Brain pericyte (primary cell): ENCODE measurements around the gene PRTFDC1.
"Not testable (repeated sequence)": the region's sequence is repeated elsewhere in the genome, so short reads cannot be mapped to it uniquely, and the experiment has no call there.

Source experiments
- DNase-seq: peaks from one replicate; pipeline ENCODE4 v3.0.0-alpha.2; 2012; ENCODE audit warnings: low read depth, low spot score

PRTFDC1 gene

GRCh38 chr10:24952143-24952706 lies at the start of gene PRTFDC1:
Gene PRTFDC1 (minus strand): TSS chr10:24952606. CDS start chr10:24952575, 31 bp downstream.
- DNase-seq = no peak

DNA sequence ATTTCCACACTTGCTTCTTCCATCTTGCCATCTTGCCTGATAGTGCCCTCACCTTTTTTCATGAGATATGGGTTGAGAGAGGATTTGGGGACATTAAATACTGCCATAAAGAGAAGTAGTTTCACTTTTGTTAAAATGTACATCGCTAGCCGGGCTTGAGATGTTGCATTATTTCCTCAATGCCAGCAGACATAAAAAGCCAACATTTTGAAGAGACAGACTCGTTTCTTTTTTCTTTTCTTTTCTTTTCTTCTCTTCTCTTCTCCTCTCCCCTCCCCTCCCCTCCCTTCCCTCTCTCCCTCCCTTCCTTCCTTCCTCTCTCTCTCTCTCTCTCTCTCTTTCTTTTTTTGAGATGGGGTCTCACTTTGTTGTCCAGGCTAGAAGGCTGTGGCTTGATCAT lies 45.6 kb upstream of the PRTFDC1 start:
- DNase-seq = no peak

- no peak for DNase-seq
Observed at GRCh38 chr10:24995072-24995471, 42.7 kb upstream of the PRTFDC1 start.

DNA sequence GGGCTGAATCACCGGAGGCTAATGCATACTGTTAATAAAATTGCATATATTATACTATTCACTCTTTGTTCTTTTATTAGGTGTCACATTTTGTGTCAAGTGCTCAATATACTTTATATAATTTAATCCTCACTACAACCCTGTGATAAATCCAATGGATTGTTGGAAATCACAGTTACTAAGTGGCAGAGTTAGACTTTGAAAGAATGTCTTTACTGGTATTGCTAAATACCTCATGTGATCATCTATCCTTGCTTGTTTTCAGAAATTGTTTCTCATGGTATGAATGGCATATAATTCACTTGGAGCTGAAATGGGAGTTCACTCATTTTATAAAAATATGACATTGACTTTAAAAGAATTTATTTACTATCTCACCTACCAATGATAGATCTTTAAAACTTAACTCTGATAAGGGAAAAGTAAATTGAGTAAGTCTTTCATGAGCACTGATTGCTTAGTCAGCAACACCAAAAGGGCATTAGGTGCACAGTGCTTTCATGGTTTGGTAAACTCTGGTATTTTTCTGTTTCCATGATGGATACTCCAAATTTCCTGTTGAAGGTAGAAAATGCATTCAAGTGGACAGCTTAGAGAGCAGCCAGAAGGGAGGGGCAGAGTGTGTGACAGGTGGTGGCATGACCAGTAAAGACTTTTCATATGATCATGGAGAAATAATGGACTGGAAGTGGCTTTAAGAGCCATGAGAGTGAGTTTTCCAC lies 41.0 kb upstream of the PRTFDC1 start:
- no peak for DNase-seq

GRCh38 chr10:24992512-24993133 lies 40.2 kb upstream of the PRTFDC1 start:
- no peak for DNase-seq

- DNase-seq = no peak
Observed at GRCh38 chr10:24991298-24991697, 38.9 kb upstream of the PRTFDC1 start.

DNA sequence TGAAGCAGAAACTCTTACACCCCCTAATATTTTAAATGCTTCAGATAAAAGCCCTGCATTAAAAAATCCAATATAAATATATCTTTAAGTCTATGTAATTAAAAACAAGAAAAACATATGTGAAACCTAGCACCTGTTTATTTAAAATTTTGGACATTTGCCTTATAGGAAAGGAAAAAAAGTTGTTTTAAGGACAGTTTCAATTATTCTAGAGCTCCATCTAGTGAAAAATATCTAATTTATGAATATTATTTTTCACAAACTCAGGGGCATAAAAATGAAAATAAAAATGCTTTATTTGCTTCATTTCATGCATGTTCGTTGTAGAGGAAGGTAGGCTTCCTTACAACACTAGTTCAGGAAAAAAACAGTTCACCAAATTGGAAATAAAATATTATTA lies 37.5 kb upstream of the PRTFDC1 start:
- no peak for DNase-seq

GRCh38 chr10:24988831-24989640 lies 36.6 kb upstream of the PRTFDC1 start:
- DNase-seq = no peak

DNA sequence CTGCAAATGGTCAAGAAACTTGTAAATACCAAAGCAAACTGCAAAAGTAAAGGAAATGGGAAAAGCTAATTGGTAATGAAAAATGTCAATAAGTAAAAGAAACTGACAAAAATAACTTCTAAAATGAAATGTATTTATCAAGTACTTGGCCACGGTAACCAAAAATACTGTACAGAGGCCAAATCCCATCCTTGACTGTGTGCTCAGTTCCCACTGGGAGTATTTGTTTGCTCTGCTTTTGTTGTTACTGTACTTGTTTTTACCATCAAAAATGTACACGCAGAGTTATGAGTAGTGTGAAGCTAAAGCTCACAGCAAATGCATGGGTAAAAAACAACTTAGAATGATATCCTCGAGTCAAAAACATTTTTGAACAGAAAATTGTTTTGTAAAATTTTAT lies 32.5 kb upstream of the PRTFDC1 start:
- no peak for DNase-seq

DNA sequence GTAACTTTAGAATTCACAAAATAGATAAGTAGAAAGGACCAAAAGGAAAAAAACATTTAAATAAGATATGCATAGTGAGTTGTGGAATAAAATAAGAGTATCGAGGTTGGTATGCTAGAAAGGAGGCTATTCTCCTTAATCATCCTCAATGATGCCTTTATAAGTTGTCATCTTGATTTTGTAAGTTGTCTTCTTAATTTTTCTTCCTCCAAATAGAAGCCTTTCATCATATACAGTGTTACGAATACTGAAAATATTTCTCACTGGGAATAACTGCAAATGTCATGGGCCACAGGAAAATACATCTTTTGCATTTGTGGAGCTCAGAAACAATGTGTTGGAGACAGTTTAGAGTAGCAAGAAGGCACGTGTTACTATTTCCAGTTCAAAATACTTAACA lies 31.5 kb upstream of the PRTFDC1 start:
- DNase-seq = no peak

DNA sequence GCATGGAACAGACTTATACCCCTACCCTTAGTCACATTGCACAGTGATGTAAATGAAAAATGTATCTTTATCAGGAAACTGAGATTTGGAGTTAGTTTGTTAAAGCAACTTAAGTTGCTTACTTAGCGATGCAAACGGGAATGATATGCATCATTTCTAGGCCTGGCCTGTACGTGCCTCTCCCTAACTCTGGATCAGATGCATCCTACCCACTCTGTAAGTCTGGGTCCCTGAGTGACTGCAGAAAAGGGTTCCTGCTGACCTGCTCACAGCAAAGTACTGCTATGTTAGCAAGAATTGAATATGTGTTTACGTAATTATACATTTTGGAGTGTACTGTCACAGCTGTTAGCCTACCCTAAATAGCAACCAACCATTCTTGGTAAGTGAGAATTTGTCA lies 30.7 kb upstream of the PRTFDC1 start:
- DNase-seq = no peak

GRCh38 chr10:24982319-24983112 lies 30.1 kb upstream of the PRTFDC1 start:
- DNase-seq = no peak

DNA sequence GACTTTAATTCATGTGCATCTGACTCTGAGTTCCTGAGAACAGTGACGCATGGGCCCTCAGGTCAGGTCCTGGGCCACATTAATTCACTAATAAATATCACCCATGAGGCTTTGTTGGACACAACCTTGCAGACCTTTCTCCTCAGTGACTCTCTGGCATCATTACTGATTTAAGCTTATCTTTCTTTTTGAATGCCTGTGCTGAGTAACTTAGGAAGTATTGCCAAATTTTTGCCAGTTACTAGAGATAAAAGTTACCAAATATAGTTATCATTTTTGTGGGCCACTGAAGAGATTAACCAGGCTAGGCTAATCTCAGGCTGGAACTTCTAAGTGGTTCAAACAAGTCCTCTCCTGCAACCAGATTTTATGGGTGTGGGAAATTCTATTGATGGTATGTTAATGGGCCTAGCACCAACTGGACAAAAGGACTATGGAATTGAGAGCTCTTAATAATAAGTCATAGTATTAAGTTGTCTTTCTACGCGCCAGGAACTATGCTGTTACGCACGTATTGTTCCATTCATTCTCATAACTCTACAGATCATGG lies 28.8 kb upstream of the PRTFDC1 start:
- no peak for DNase-seq

DNA sequence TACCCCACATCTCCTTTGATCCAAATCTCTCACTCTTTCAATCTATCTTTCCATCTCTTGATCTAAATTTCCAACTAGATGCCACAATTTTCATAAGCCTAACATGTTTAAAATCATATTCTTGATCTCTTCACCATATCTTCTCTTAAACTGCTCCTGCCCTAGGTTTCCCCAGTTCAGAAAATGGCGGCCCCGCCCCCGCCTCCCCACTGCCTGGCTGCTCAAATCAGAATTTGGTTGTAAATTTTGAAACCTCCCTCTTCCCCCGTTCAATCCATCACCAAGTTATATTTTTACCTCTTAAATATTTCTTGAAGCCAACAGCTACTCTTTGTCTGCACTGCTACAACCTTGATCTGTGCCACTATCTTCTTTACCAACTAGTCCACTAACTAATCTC lies 27.3 kb upstream of the PRTFDC1 start:
- no peak for DNase-seq

- no peak for DNase-seq
Observed at GRCh38 chr10:24974976-24975375, 22.6 kb upstream of the PRTFDC1 start.

- DNase-seq = no peak
Observed at GRCh38 chr10:24973163-24973562, 20.8 kb upstream of the PRTFDC1 start.

DNA sequence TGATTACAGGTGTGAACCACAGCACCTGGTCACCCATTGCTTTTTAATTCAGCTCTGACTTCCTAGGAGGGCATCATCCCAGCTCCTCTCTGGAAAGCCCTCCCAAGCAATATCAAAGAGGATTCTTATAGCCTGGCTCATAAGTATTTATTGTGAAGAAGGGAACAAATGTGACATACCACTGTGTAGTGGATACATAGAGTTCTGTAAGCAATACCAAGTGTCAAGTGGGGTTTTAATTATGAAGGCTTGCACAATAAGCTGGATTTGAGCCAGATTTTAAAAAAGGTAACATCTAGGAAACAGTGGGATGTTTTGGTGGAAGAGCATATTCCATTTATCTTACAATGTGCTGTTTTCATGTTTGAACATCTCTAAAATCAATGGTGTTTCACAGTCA lies 19.0 kb upstream of the PRTFDC1 start:
- DNase-seq = no peak

DNA sequence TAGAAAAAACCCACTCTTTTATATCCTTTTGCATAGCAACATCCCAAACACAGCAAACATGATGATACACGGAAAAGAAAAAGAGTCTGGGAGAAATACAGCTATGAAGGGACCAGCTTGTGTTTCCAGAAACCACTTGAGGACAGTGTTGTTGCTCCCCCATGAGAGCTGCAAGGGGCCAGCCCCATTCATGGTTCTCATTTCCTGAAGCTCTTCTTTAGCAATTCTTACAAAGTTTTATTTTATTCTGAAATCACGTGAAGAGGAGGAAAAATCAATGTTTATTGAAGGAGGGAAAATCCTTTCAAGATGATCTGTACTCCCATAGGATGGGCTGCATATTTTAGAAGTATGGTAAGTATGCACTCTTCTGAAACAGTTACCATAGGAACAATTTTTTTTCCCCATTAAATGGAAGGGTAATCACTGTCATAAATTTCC lies 17.5 kb upstream of the PRTFDC1 start:
- no peak for DNase-seq

DNA sequence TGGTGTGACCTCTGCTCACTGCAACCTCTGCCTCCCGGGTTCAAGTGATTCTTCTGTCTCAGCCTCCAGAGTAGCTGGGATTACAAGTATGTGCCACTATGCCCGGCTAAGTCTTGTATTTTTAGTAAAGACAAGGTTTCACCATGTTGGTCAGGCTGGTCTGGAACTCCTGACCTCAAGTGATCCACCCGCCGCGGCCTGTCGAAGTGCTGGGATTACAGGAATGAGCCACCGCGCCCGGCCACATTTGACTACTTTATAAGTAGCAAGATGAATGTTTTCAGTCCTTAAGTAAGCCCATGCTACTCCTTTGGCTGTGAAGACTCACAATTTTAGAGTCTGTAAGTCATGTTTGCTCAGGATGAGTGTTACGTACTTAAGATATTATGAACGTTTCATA lies 16.5 kb upstream of the PRTFDC1 start:
- not testable (repeated sequence) for DNase-seq

DNA sequence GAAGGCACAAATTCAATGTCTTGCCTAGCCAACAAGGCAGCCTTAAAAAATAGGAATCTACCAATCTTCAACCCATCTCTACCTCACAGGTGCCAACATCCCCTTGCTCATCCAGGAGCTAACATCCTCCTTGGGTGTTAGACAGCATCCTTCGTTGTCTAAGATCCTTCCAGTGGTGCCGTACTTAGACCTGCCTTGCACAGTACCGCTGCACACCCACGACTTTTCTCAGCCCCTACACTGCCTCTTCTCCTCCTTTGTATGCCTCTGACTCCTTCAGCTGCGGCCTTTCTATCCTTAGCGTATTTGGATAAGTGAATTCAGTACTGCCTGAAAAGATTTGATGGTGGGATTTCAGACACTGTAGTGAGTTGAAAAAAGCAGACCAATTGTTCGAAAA lies 15.9 kb upstream of the PRTFDC1 start:
- no peak for DNase-seq

- DNase-seq = no peak
Observed at GRCh38 chr10:24966962-24967481, 14.6 kb upstream of the PRTFDC1 start.
